Glomerular visceral epithelial cell (primary cell): ENCODE measurements around the gene CA9.
A peak's percentile ranks its signal among the peaks of the same experiment; 100 is the strongest.
"Not testable (repeated sequence)": the region's sequence is repeated elsewhere in the genome, so short reads cannot be mapped to it uniquely, and the experiment has no call there.

Source experiments
- DNase-seq: peaks from one replicate; pipeline ENCODE4 v3.0.0-alpha.2; 2016; ENCODE audit errors: extremely low spot score

The CA9 gene

GRCh38 chr9:35673132-35674024, at the start of gene CA9:
TSS of gene CA9 (plus strand) at chr9:35673928. CDS start at chr9:35673960, 32 bp downstream.
- no peak for DNase-seq

- no peak for DNase-seq
These were observed 46.2 kb upstream of the CA9 start for GRCh38 chr9:35627575-35627974.

- no peak for DNase-seq
These were observed 45.2 kb upstream of the CA9 start for GRCh38 chr9:35628389-35628991.

- DNase-seq: no peak
These were observed 44.1 kb upstream of the CA9 start for GRCh38 chr9:35629597-35629996.

GRCh38 chr9:35635730-35636129, 38.0 kb upstream of the CA9 start:
- no peak for DNase-seq

GRCh38 chr9:35636135-35636876, 37.4 kb upstream of the CA9 start:
- no peak for DNase-seq

- not testable (repeated sequence) for DNase-seq
These were observed 36.9 kb upstream of the CA9 start for GRCh38 chr9:35636877-35637246.

- DNase-seq: not testable (repeated sequence)
These were observed 36.2 kb upstream of the CA9 start for GRCh38 chr9:35637427-35637955.

- not testable (repeated sequence) for DNase-seq
These were observed 35.0 kb upstream of the CA9 start for GRCh38 chr9:35638751-35639150.

- not testable (repeated sequence) for DNase-seq
These were observed 34.5 kb upstream of the CA9 start for GRCh38 chr9:35639225-35639624.

- no peak for DNase-seq
These were observed 34.1 kb upstream of the CA9 start for GRCh38 chr9:35639631-35640030.

- DNase-seq: not testable (repeated sequence)
These were observed 33.3 kb upstream of the CA9 start for GRCh38 chr9:35640431-35640830.

GRCh38 chr9:35641478-35641877, 32.2 kb upstream of the CA9 start:
- DNase-seq: not testable (repeated sequence)

- DNase-seq: no peak
These were observed 30.7 kb upstream of the CA9 start for GRCh38 chr9:35643046-35643445.

- not testable (repeated sequence) for DNase-seq
These were observed 28.0 kb upstream of the CA9 start for GRCh38 chr9:35645736-35646135.

GRCh38 chr9:35646153-35646532, 27.6 kb upstream of the CA9 start:
- DNase-seq: no peak

GRCh38 chr9:35646533-35647265, 27.0 kb upstream of the CA9 start:
- peak; percentile 90 for DNase-seq

GRCh38 chr9:35649431-35650340, 24.0 kb upstream of the CA9 start:
- DNase-seq: no peak

- DNase-seq: no peak
These were observed 23.2 kb upstream of the CA9 start, which contains the start of gene SIT1 for GRCh38 chr9:35650341-35651158. TSS of gene SIT1 (minus strand) at chr9:35650931. CDS start at chr9:35650853, 78 bp downstream.
